Measurements from ENCODE around the gene DNAJC18.

DNA sequence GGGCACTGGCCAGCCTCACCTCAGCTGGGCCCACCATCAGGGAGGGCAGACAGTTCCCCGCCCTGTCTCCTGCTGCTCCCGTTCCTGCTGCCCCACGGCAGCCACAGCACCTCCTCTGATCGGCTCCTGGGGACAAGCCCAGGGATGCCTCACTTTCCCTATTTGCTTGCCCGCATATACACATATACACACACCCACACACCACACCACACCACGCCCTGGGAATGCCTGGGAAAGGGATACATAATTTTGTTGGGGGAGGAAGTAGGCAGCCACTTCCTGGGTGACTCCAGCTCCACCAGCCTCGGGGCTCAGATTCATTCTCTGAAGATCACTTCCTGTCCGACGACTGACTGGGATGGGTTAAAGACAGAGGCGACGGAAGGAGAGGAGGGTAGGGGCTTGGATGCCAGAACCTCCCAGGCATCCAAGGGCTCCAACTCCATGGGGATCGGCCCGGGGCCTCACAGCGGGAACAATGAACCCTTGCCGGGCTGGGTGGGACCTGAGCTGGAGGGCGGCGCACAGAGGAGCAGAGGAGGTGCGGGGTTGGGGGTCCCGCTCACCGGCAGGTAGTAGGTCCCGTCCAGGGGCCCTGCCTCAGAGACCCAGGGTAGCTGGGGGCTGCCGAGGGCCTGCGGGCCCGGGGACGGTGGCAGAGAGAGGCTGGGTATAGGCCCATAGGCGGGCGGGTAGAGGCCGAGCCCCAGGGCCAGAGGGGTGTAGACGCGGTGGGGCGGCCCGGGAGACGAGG lies 47.6 kb downstream of the DNAJC18 start:
- TF ChIP-seq CTCF (IDR thresholded peaks at IDR 0.05; ENCODE audit: low read depth, low read length): no peak
- TF ChIP-seq MYC (IDR thresholded peaks at IDR 0.05; ENCODE audit: low read depth, low read length): no peak
- TF ChIP-seq, protein P1, sequence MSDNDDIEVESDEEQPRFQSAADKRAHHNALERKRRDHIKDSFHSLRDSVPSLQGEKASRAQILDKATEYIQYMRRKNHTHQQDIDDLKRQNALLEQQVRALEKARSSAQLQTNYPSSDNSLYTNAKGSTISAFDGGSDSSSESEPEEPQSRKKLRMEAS (IDR thresholded peaks at IDR 0.05; ENCODE audit: low read depth, low read length): no peak
- TF ChIP-seq POLR2A (IDR thresholded peaks at IDR 0.05; ENCODE audit: extremely low read depth, insufficient read length): peak; percentile 5
